NCI-H345 treated with DMSO at 0.1 percent for 48 hours (cell line): ENCODE results near the gene CACNA1C.

ENCODE experiments used
- DNase-seq: peaks from one replicate; lab custom pipeline; 2025; ENCODE audit not compliant: unreplicated experiment; lab: John Stamatoyannopoulos, UW

Gene CACNA1C

DNA sequence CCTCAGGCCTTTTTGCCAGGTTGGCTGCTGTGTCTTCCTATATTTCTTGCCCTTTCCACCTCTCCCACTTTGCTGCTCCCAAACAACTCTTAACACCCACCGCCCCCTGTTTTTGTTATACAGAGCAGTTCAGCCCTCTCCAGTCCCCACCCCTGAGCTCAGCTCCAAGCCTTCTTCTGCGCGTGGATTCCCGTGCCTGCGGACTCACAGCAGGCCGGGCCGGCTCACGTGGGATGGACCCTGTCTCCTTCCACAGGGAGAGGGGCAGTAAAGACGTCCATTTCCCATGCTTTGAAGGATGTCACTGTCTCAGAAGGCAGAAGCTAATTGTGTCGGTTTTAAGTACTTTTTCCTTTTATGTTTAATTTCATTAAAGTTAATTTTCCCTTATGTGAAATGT is 139.4 kb downstream of the CACNA1C start:
- no peak for DNase-seq

DNA sequence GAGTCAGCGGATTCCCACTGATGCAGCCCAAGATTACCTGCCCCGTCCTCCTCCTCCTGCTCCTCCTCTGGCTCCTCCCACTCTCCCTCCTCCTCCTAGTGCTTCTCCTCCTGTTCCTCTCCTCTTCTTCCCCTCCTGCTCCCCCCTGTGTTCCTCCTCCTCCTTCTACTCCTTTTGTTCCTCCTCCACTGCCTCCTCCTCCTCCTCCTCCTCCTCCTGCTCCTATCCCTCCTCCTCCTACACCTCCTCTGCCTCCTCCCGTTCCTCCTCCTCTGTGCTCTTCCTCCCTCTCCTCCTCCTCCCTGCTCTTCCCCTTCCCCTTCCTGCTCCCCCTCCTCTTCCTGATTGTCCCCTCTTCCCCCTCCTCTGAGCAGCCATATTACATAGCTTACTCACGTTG is 141.3 kb downstream of the CACNA1C start:
- no peak for DNase-seq

DNA sequence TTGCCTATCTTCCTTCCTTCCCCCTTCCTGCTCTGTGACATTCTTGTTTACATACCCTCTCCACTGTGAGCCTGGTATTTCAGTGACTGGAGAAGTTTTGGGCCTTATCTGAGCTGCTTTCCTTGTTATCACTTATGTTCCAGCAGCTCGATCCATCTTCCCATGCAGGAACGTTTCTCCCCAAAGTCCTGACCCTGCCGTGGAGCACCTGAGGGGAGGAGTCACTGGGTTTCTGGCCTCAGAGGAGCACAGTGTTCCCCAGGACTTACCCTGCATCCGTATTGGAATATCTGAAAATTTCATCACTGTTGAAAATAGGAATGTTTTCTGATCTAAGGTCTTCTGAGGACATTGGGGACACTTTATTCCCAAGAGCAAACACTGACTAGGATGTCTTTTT is 141.8 kb downstream of the CACNA1C start:
- DNase-seq: no peak

DNA sequence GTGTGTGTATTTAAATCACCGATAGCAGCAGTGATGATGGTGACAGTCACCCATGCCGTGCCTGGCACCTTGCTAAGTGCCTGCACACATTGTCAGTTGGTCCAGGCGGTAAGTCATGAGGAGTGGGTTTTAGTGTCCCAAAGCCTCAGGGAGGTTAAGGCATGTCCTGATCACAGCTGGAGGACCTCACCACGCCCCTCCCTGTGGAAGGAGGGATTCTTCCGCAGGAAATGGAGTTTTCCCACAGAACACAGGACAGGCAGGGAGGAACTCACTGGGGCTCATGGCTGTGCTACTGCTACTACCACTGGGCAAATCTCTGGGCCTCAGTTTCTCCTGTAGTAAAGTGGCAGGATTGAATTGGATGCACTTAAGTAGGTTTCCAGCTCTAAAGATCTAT is 142.3 kb downstream of the CACNA1C start:
- DNase-seq: no peak

DNA sequence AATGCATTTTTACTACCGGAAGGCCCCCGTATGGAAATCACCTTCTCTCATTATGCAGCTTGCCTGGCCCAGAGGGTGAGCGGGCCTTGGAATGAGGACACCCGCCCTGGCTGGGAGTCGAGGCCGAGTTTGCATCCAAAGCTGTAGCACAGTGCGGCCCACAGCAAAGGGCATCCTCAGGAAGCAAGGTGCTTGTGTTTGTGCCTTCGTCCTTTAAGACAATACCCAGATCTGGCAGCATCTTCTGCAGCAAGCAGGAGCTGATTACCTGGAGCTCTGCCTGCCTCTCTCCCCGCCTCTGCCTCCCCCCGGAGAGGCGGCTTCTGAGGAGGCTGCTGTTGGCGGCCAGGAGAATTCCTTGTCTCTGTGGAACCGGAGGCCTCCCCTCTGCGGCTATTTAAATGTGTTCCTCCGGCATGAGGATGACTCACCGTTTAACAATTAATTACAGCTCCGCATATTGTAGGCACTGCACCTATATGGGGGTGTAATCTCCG is 145.3 kb downstream of the CACNA1C start:
- DNase-seq: no peak

DNA sequence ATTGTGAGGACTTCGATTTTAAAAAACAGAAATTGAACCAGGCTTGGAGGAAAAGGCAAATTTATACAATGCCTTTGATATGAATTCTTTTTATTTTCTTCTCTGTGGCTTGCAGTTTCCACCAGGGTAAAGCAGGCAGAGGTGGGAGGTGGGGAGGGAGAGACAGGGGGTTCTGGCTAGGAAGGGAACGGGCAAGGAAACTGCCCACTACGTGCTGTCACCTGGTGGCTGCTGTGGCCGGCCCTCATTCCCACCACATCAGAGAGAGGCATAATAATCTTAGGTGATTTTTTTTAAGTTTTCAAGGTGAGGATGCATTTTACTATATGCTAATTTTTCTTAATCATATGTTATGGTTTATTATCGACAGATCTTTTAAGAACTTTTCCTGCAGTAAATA is 145.8 kb downstream of the CACNA1C start:
- no peak for DNase-seq

DNA sequence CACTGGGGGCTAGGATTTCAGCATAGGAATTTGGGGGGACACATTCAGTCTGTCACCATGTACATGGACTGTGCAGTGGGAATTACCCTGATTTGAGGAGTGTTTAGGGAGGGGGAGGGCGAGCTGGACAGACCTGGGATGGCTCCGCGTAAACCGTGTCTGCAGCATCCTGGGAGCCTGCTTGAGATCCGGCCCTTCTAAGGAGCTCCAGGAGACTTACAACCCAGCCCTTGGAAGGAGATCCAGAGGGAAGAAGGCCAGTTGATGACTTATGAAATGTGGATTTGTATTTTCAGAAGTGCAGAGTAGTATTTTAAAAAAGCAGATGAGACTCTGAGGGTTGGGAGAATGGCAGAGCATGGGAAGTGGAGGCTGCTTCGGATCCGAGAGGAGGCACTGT is 153.2 kb downstream of the CACNA1C start:
- no peak for DNase-seq

DNA sequence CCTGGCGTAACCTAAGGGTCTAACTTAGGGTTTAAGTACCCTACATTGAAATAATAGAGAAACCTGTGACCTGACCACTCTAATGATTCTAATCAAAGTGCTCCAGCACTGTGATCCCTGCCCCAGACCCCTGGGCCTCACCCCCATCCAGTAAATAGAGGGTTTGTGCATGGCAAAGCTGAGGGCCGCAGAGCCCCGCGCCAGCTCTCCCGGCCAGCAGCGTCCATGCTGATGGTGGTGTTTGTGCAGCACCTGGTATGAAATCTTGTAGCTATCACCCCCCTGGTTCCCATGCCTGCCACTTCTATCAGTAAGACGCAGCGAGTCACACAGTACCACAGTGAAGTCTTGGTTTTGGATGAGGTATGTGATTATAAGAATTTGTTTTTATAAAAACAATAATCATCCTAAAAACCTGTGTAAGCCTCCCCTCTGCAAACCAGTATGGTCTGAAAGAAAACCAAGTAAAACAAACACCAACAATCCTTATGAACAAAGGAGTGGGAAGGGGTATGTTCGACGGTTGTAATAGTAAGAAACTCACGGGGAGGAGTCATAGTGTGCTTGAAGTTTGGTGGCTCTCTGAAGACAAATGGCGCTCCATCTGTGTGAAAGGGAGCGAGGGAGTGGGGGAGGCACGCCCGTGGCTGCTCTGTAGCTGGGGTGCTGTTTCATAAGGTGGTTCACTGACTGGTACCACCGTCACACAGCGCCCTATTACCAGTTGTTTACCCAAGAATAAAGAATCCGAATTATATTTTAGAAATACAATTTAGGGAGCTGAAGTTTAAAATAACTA is 156.2 kb downstream of the CACNA1C start:
- no peak for DNase-seq

DNA sequence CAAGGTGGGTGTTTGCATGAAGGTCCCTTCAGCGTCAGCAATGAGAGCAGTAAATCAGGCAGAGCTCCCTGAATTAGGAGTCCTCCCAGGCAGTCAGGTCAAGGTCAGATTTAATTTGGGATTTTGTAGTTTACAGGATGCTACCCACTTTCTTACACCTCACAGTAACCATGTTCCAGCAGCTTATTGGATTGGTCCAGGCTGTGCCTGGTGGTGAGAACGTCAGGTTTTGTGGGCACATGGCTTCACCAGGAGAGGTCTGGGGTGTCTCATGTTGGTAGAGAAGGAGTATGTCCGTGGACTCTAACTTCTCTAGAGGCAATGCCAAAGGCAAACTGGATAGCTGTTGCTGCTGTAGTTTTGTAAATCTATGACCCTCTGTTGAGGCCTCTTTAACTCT is 158.3 kb downstream of the CACNA1C start:
- no peak for DNase-seq

DNA sequence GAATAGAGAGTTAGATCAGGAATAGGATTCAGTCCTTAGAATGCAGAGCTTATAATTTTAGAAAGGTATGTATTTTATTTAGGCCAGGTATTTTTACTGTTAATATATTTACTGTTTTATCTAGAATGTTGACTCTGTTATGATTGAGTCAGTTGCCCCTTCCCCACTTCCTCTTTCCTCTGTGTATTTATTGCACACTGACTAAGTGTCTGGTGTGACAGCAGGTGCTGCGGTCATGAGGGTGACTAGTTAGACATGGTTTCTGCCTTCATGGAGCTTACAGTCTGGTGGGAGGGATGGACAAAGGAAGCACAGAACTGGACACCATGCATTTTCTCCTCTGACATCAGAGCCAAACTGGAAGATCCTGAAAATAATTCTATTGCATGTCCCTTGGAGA is 159.8 kb downstream of the CACNA1C start:
- DNase-seq: no peak

DNA sequence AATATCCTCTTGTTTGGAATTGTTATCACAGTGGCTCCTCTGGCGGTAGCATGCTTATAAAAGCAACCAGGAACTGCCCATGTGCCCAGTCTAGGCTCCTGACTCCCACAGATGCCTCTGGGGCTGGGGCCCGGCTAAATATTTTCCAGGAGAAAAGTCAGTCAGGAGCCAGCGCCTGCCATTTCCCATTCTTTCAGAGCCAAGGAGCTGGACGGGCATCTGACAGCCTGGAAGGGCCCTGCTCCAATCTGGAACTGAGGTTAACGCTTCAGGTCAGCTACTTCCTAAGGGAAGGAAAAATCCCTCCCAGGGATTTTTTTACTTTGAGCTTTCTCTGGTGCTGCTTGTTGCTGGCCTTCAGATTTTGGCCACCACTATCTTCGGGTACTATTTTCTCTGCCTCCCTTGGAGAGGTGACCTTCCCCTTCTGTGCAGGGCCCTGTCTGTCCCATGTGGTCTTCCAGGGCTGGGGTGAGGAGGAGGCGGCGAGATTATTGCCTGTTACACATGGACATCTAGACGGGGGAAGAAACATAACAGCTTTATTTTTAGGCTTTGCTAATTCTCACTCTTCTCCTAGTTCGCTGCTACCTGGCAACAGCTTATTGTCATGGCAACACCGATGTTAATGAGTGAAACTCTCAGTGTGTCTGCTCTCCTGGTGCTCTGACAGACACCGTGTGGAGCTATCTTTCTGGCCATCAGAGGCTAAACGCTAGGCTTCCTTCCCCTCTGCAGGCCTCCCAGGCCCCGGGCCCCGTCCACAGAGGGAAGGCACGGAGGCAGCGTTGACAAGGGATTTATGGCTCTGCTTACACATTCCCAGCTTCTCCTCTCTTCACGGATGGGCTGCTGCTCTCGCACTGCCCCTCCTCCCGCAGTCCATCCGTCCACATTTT is 160.4 kb downstream of the CACNA1C start:
- DNase-seq: no peak

DNA sequence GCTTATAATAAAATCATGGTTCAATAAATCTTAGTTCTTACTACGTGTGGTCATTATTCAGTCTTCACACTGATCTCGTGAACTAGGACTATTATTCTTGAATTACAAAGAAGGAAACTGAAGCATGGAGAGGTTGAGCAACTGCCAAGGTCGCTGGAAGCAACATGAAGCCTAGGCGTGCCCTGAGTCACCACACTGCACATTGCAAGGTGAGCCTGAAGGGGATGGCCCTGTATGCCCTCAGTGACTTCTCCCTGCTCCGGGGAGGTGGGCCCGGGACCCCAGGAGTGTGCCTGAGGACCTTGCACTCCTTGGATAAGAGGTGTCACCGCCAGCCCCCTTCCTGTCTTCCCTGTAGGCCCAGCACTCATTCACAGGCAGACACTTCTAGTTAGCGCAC is 161.6 kb downstream of the CACNA1C start:
- no peak for DNase-seq

DNA sequence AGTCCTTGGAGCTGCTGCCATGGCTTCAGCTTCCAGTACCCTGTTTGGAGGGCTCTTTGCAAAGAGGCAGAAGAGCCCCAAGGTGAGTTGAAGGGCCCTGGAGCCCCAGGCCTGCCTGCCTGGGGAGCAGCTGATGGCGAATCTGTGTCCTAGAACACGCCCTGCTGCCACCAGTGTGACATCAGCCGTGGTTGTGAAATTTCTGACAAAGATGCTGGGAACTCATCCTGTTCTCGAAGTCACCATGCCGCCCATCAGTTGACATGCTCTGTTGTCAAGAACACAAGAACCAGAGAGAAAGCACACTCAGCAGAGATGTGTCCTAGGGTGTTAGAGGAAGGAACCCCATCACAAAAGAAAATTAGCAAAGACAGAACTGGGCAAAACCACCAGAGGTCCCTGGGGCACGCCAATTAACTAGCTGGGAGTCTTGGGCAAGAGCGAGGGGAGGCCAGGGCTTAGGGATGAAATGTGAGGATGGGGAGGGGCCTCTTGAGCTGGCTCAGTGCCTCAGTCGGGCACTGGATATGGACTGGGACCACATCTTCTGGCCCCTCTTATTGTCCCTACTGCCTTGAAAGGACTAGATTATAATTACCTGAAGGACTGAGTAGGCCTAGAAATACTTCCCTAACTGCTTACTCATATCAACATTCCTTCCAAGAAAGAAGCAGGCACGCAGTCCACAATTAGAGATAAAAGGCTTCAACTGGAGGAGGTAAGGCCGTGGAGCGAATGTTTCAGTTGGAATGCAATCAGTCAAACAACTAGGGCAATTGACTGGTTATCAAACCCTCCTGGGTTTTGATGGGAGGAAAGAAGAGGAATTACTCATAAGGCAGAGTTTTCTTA is 163.1 kb downstream of the CACNA1C start:
- no peak for DNase-seq

DNA sequence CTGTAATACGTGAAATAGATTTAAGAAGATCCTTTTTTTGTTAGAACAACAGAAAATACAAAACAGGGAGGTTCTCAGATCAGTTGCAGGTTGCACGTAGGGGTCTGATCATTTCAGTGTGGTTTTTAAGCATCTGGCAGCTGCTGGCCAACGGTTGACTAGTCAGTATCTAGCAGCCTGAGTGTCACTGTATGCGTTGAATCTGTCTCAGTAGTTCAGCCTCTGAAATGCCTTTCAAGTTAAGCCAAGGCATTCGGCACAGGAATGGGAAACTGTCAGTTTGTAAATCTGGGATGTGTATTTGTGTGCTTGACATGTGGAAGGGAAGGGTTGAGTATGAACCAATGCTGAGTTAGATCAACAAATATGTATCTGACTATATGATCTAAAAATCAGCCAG is 165.9 kb downstream of the CACNA1C start:
- no peak for DNase-seq

DNA sequence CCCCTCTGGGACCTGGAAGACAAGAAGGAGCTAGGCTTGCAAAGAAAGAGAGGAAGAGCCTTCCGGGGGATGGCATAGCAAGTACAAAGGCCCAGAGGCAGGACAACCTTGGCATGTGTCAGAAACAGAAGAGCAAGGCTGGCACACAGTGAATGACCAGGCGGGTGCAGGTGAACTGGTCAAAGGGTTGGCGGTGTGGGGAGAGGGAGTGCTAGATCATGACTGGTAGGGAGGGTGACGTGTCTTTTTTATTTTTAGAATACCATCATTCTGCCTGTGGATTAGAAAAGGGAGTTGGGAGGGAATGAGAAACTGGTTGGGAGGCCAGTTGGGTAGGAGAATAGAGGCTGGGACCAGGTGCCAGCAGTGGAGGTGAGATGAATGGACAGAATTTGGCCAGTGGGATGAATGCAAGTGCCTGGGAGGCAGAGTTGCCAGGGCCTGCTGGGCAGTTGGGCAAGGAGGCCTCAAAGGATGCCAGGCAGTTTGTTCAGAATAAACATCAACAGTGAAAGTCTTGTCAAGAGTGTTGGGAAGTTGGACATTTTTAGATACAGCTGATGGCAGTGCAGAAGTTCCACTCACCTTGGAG is 168.3 kb downstream of the CACNA1C start:
- DNase-seq: no peak

DNA sequence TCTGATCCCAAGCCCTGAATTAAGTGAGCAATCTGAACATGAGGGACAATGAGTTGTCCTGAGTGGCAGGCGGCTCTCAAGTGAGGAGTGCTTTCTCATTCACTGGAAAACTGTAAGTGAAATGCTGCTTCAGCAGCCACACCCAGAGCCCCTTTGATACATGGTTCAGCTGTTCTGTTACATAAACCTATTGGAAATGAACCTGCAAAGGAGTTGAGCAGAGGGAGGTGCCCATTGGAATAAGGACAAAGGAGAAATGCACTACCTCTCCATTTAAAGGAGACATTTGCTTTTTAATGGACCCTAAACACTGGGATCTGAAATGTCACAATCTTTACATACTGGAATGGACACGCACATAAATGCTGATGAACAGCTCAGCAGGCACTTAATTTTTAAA is 169.9 kb downstream of the CACNA1C start:
- no peak for DNase-seq

DNA sequence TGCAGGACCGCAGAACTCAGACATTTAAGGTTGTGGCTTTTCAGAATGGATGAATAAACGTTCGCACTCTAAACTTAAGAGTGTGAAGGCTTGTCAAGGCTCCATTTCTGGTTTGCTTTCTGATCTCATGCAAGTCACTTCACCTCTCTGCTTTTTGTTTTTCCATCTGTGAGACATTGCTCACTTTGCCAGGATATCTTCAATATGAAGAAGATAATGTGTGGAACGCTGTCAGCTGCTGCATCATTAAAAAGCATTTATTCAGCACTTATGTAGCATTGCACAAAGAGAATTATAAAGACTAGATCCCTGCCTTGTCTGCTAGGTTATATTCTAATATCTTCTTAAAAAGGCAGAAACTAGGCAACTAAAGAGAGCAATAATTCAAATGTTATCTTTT is 172.2 kb downstream of the CACNA1C start:
- DNase-seq: no peak

DNA sequence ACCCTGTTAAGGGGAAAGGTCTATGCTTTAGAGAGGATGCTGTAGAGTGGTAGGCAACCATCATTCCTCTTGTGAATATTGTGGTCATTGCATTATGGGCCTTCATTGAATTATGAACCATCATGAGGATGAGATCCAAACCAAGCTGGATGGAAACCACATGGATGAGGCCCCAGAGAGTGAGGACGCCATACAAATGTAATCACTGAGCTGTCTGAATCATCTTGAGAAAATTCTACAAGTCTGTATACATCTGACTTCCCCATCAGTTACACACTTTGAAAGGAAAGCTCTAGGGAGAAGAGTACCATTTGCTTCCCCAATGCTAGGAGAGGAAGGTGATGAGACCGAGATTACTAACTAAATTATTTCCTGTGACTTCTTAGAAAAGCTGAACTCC is 172.9 kb downstream of the CACNA1C start:
- no peak for DNase-seq

DNA sequence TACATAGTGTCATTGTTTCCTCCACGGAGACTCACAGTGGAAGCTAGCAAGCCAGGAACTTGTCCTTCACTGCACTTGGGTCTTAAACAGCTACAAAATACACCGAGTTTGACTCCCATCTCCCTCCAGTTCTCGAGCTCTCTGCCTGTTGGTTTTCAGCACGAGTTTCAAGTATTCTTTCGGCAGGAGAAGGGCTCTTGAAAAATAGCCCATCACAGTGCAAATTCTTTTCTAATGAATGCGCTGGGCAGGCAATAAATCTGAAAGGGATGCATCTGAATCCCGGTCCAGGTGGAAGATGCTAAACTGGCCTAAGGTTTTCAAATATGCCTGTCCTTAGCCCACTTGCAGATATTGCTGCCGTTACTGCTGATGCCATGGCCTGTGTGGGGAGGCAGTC is 173.9 kb downstream of the CACNA1C start:
- DNase-seq: no peak

DNA sequence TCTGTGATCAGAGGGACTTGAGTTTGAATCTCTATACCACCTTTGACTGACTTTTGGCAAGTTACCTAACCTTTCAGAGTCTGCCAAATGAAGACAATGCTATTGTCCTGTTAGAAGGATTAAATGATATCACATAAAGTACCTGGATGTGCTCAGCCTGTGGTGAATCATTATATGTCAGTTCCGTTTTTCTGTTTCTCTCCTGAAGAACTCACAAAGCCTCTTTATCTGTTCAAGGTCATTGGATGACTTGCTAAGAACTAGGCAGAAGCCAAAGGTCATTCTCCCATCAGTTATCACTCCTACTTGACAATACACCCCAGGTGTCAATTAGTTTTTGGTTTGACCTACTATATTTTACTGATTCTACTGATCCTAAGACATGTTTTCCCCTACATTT is 174.6 kb downstream of the CACNA1C start:
- DNase-seq: no peak

DNA sequence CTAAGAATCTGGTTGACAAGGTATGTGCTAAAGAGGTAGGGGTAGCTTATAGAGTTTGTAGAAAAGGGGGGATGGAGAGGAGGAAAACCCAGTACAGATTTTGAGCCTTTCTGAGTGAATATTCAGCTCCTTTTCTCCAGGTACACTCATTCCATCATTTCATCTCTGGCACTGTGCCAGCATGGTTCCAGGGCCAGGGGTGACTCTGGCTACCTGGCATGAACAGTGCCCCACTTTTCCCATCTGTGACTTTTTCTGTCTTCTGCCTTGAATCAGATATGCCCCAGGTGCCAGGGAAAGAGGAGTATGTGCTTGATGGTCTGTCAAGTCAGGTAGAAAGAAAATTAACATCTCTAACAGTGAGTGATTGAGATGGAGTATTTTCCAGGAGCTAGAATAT is 175.7 kb downstream of the CACNA1C start:
- DNase-seq: no peak
